A549 (cell line): ENCODE data around the gene TCAF1. TPM values are rescaled to one million over a fixed set of nuclear protein-coding genes. Genes with fewer than 3 reads are reported as not detected.

Experiments used
- ATAC-seq, 2 experiments: fragments of 200-7000 bp in 1 of 2; fragments of >200 bp in 1 of 2; cut with Nextera tagmentation in 1 of 2; cut with Tn5 transposase in 1 of 2; 3 replicates each; pipeline versions ENCODE4 v1.8.0 to v1.9.1; 2018 to 2020; ENCODE audit warnings: mild to moderate bottlenecking in 1 of 2, moderate library complexity in 1 of 2
- CTCF ChIA-PET: fragments of 300-600 bp; sonication (Branson Sonifier 250); formaldehyde crosslinking; extraction: SDS; loops from one replicate; lab custom pipeline; 2021; ENCODE audit warnings: antibody characterized with exemption, inconsistent platforms; lab: Yijun Ruan, JAX
- POLR2A ChIA-PET: fragments of 350-600 bp; formaldehyde crosslinking; extraction: SDS; loops from one replicate; lab custom pipeline; 2021; ENCODE audit warnings: antibody characterized with exemption, inconsistent platforms; lab: Yijun Ruan, JAX
- DNase-seq, 2 experiments: peaks; one replicate each; pipeline versions ENCODE4 v3.0.0 to v3.0.0-alpha.2; 2011 to 2016; ENCODE audit warnings: low read depth in 1 of 2, low spot score in 1 of 2
- FAIRE-seq: peaks from 2 replicates; lab custom pipeline; 2011; peaks lifted over from hg19 to GRCh38; lab: Jason Lieb, UNC
- H3K27ac ChIP-seq, 2 experiments: fragments of >200 bp; sonication (Bioruptor Twin); formaldehyde crosslinking; 3 replicates each; pipeline ENCODE4 v1.5.1; 2016 to 2017
- H3K4me1 ChIP-seq: fragments of >200 bp; sonication (Bioruptor Twin); formaldehyde crosslinking; 3 replicates; pipeline ENCODE4 v1.6.1; 2016
- H3K4me2 ChIP-seq: fragments of >200 bp; sonication (Bioruptor Twin); formaldehyde crosslinking; 3 replicates; pipeline ENCODE4 v1.6.1; 2016
- H3K4me3 ChIP-seq: fragments of >200 bp; sonication (Bioruptor Twin); formaldehyde crosslinking; 3 replicates; pipeline ENCODE4 v1.5.1; 2016
- H3K9me3 ChIP-seq: fragments of >200 bp; sonication (Bioruptor Twin); formaldehyde crosslinking; 3 replicates; pipeline ENCODE4 v1.6.1; 2016
- ATOH8 ChIP-seq: fragments of 250-450 bp; sonication (Bioruptor Pico); IDR thresholded peaks from 2 replicates; pipeline ENCODE4 v1.5.0; 2020; ENCODE audit warnings: low read depth, mild to moderate bottlenecking, moderate library complexity
- CBX2 ChIP-seq: fragments of 200-600 bp; sonication (generic); IDR thresholded peaks from 2 replicates; pipeline ENCODE4 v1.6.1; 2016; ENCODE audit warnings: low read depth, mild to moderate bottlenecking, borderline replicate concordance
- CEBPB ChIP-seq, 2 experiments: fragments of >200 bp in 1 of 2; sonication (Bioruptor Twin) in 1 of 2; formaldehyde crosslinking in 1 of 2; IDR thresholded peaks; 2 replicates each; pipeline ENCODE4 v1.6.1; 2012 to 2016
- EP300 ChIP-seq, 2 experiments: fragments of >200 bp; sonication (Bioruptor Twin); formaldehyde crosslinking; IDR thresholded peaks; 2 replicates in 1 of 2; 3 replicates in 1 of 2; pipeline ENCODE4 v1.6.1; 2016 to 2017
- FOSB ChIP-seq: fragments of 250-450 bp; sonication (Bioruptor Pico); IDR thresholded peaks from 2 replicates; pipeline ENCODE4 v1.5.0; 2020; ENCODE audit warnings: mild to moderate bottlenecking, moderate library complexity
- HDAC2 ChIP-seq: fragments of 200-600 bp; sonication (generic); IDR thresholded peaks from 2 replicates; pipeline ENCODE4 v1.6.1; 2016
- HOXB13 ChIP-seq: fragments of 250-450 bp; sonication (Bioruptor Pico); IDR thresholded peaks from 2 replicates; pipeline ENCODE4 v1.5.0; 2020; ENCODE audit warnings: low read depth, mild to moderate bottlenecking, moderate library complexity
- JUN ChIP-seq, 2 experiments: fragments of >200 bp; sonication (Bioruptor Twin); formaldehyde crosslinking; IDR thresholded peaks; 2 replicates in 1 of 2; 3 replicates in 1 of 2; pipeline ENCODE4 v1.6.1; 2016 to 2017
- MAFK ChIP-seq: fragments of 450-650 bp; IDR thresholded peaks from 2 replicates; pipeline ENCODE4 v1.6.1; 2014; ENCODE audit not compliant: partially characterized antibody
- MAZ ChIP-seq: fragments of 150-350 bp; IDR thresholded peaks from 2 replicates; pipeline ENCODE4 v1.6.1; 2014; ENCODE audit warnings: antibody characterized with exemption, low read depth, low read length, borderline replicate concordance
- NR3C1 ChIP-seq: fragments of >200 bp; sonication (Bioruptor Twin); formaldehyde crosslinking; IDR thresholded peaks from 3 replicates; pipeline ENCODE4 v1.6.1; 2017
- POLR2A ChIP-seq: IDR thresholded peaks from 2 replicates; pipeline ENCODE4 v1.6.1; 2012; ENCODE audit warnings: mild to moderate bottlenecking, low read length
- RAD21 ChIP-seq, 2 experiments: fragments of >200 bp in 1 of 2; sonication (Bioruptor Twin) in 1 of 2; formaldehyde crosslinking in 1 of 2; IDR thresholded peaks in 1 of 2; conservative IDR thresholded peaks in 1 of 2; 2 replicates in 1 of 2; 3 replicates in 1 of 2; pipeline ENCODE4 v1.6.1; 2012 to 2018; ENCODE audit warnings: inconsistent platforms in 1 of 2
- RNF2 ChIP-seq: fragments of 200-600 bp; sonication (generic); IDR thresholded peaks from 2 replicates; pipeline ENCODE4 v1.6.1; 2016; ENCODE audit warnings: low read depth, mild to moderate bottlenecking, antibody characterized with exemption, moderate library complexity, borderline replicate concordance
- SMC3 ChIP-seq: fragments of >200 bp; sonication (Bioruptor Twin); formaldehyde crosslinking; IDR thresholded peaks from 3 replicates; pipeline ENCODE4 v1.6.1; 2018; ENCODE audit warnings: inconsistent platforms
- SREBF2 ChIP-seq: fragments of 450-650 bp; IDR thresholded peaks from 2 replicates; pipeline ENCODE4 v1.6.1; 2014; ENCODE audit warnings: mild to moderate bottlenecking, moderate library complexity
- ZC3H11A ChIP-seq: fragments of 450-650 bp; IDR thresholded peaks from 2 replicates; pipeline ENCODE4 v1.6.1; 2014; ENCODE audit warnings: antibody characterized with exemption, mild to moderate bottlenecking
- ZFP36 ChIP-seq: fragments of 450-650 bp; IDR thresholded peaks from 2 replicates; pipeline ENCODE4 v1.6.1; 2014; ENCODE audit warnings: borderline replicate concordance; ENCODE audit not compliant: partially characterized antibody
- whole genome bisulfite sequencing: methylation state at CpG from one replicate; pipeline ENCODE4 v1.1.6; 2017; ENCODE audit errors: missing lambda C conversion rate; 5-methylcytosine and 5-hydroxymethylcytosine counted together
- polyA plus RNA-seq, 4 experiments: library from polyadenylated mRNA; depleted of rRNA in 3 of 4; stranded (reverse); fragments of >200 nt; fragmentation: RNase III in 1 of 4; extraction: RNeasy Plus Mini Kit Qiagen cat#74134 plus additional on column Dnase treatment in 1 of 4; gene quantifications; 2 replicates in 3 of 4; 3 replicates in 1 of 4; pipeline ENCODE4 v1.2.3, GENCODE V29; 2011 to 2017
- TF ChIP-seq, protein P1 (sequence below): fragments of >200 bp; sonication (Bioruptor Twin); formaldehyde crosslinking; IDR thresholded peaks from 2 replicates; pipeline ENCODE4 v1.6.1; 2016
- TF ChIP-seq, protein P2 (sequence below): IDR thresholded peaks from 2 replicates; pipeline ENCODE4 v1.6.1; 2012
- TF ChIP-seq, protein P3 (sequence below): IDR thresholded peaks from 2 replicates; pipeline ENCODE4 v1.6.1; 2012; ENCODE audit warnings: low read depth, borderline replicate concordance

Gene TCAF1
- polyA plus RNA-seq, 2 of the 4 experiments (the other 2 are of a cell fraction): 26.4 to 32.7 TPM

GRCh38 chr7:143929224-143929920 lies 27.4 kb upstream of the TCAF1 start:
- FAIRE-seq: no peak
- DNase-seq: no peak
- Histone ChIP-seq H3K4me1 (no peaks in the 10 kb centered on the region), H3K4me3 (no peak overlapping the region), H3K27ac (no peak overlapping the region), H3K4me2 (no peak overlapping the region), H3K9me3 (no peaks in the 10 kb centered on the region)
- TF ChIP-seq FOSB (CRISPR knock-in tag) (no peak), CBX2 (no peak), SREBF2 (no peak)
- POLR2A ChIA-PET: interaction anchor here (1.6 kb wide), 1 partner anchor 28 kb away, joined by 4 read pairs; the partner anchor contains the start of gene TCAF1
- ATAC-seq: no peak
- CTCF ChIA-PET: interaction anchor here (0.9 to 1.1 kb wide), 2 partner anchors 27 to 43 kb away, joined by 3 to 4 read pairs; partner anchors contain the start of gene TCAF1
- 92% methylated on average over 1 of the region's 1 CpG for WGBS

DNA sequence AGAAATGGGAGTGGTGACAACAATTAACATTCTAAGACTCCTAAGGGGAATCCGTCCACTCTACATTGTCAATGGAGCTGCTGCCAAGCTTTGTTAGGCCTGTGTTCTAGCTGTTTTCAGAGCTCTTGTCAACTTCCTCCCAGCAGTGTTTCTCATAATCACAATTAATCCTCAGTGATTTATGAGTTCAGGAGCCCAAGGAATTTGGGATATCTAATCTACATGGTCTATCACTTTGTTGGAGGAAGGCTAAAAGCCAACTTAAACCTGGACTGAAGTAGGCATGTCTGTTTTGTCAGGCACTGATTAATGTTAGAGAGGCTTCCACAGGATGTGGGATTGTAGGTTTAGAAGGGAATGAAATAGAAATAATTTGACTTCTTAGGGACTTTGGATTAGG lies 22.9 kb upstream of the TCAF1 start:
- no peaks in the 10 kb centered on the region for H3K4me1 ChIP-seq
- H3K4me2 ChIP-seq: no peak overlapping the region
- POLR2A ChIA-PET: no interaction called here
- CTCF ChIA-PET: interaction anchor here (1.0 kb wide), 1 partner anchor 13 kb away, joined by 3 read pairs; no protein-coding TSS in a partner anchor
- ATAC-seq (no peak), DNase-seq (no peak), FAIRE-seq (no peak)
- TF ChIP-seq POLR2A (no peak), RNF2 (no peak), JUN (IDR thresholded peaks at IDR 0.05) (no peak), SMC3 (no peak), HOXB13 (CRISPR knock-in tag) (no peak)
- H3K9me3 ChIP-seq: no peaks in the 10 kb centered on the region
- 90% methylated on average over 1 of the region's 1 CpG for WGBS
- H3K27ac ChIP-seq: no peak overlapping the region
- no peak overlapping the region for H3K4me3 ChIP-seq

GRCh38 chr7:143914938-143915652 lies 13.1 kb upstream of the TCAF1 start:
- DNase-seq (no peak), ATAC-seq (peak in 1 of 2 experiments; percentile 66; a peak in 2 of 6 replicates), FAIRE-seq (no peak)
- Histone ChIP-seq H3K4me2 (no peak overlapping the region), H3K4me3 (no peak overlapping the region), H3K9me3 (no peaks in the 10 kb centered on the region), H3K4me1 (no peaks in the 10 kb centered on the region), H3K27ac (no peak overlapping the region)
- WGBS: 59% methylated on average over 7 of the region's 7 CpGs
- ChIA-PET CTCF (no interaction called here), POLR2A (no interaction called here)
- TF ChIP-seq ZFP36: no peak
- TF ChIP-seq CEBPB (IDR thresholded peaks at IDR 0.05): no peak
- TF ChIP-seq RAD21 (conservative IDR thresholded peaks at IDR 0.05 in 1 of 2, IDR thresholded peaks at IDR 0.05 in 1 of 2): no peak
- TF ChIP-seq NR3C1: no peak
- TF ChIP-seq POLR2A: no peak
- TF ChIP-seq, protein P1, sequence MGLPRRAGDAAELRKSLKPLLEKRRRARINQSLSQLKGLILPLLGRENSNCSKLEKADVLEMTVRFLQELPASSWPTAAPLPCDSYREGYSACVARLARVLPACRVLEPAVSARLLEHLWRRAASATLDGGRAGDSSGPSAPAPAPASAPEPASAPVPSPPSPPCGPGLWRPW: no peak

DNA sequence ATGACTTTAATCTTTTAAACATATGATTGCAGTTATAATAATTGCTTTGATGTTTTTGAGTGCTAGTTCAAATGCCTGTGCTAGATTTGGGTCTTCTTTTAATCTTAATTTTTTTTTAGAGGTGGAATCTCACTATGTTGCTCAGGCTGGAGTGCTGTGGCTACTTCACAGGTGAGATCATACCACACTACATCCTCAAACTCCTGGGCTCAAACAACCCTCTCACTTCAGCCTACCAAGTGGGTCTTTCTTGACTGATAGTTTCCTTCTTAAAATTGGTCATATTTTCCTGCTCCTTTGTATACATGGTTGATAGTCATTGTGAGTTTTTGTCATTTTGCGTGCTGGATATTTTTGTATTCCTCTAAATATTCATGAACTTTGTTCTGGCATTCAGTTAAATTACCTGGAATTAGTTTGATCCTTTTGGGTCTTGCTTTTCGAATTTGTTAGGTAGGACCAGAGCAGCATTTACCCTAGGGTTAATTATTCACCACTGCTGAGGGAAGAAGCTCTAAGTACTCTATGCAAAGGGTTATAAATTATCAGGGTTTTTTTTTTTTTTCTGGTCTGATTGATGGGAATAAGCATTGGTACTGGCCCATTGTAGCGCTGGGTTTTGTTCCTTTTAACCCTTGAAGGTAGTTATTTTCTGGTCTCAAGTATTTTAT lies 12.1 kb upstream of the TCAF1 start:
- no peak for DNase-seq
- POLR2A ChIA-PET: no interaction called here
- Histone ChIP-seq H3K4me2 (no peak overlapping the region), H3K4me3 (no peak overlapping the region), H3K4me1 (no peaks in the 10 kb centered on the region), H3K27ac (no peak overlapping the region), H3K9me3 (no peaks in the 10 kb centered on the region)
- CTCF ChIA-PET: interaction anchor here (0.6 kb wide), 1 partner anchor 1389 kb away, joined by 3 read pairs; no protein-coding TSS in a partner anchor
- no peak for TF ChIP-seq EP300 (IDR thresholded peaks at IDR 0.05)
- TF ChIP-seq RNF2: no peak
- no peak for TF ChIP-seq MAZ
- TF ChIP-seq HDAC2: no peak
- TF ChIP-seq, protein P2, sequence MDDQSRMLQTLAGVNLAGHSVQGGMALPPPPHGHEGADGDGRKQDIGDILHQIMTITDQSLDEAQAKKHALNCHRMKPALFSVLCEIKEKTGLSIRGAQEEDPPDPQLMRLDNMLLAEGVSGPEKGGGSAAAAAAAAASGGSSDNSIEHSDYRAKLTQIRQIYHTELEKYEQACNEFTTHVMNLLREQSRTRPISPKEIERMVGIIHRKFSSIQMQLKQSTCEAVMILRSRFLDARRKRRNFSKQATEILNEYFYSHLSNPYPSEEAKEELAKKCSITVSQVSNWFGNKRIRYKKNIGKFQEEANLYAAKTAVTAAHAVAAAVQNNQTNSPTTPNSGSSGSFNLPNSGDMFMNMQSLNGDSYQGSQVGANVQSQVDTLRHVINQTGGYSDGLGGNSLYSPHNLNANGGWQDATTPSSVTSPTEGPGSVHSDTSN: no peak
- TF ChIP-seq MAFK: no peak
- no peak for TF ChIP-seq ZC3H11A
- TF ChIP-seq, protein P3, sequence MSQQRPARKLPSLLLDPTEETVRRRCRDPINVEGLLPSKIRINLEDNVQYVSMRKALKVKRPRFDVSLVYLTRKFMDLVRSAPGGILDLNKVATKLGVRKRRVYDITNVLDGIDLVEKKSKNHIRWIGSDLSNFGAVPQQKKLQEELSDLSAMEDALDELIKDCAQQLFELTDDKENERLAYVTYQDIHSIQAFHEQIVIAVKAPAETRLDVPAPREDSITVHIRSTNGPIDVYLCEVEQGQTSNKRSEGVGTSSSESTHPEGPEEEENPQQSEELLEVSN: no peak
- no peak for TF ChIP-seq ATOH8 (CRISPR knock-in tag)
- TF ChIP-seq SREBF2: no peak
- TF ChIP-seq, protein P1: no peak
- FAIRE-seq: peak; percentile 23
- no peak for ATAC-seq
- 50% methylated on average over 3 of the region's 3 CpGs for WGBS
